ENCODE data around the gene CBX7. TPM values are rescaled to one million over a fixed set of nuclear protein-coding genes. Genes with fewer than 3 reads are reported as not detected.

The CBX7 gene
- total RNA-seq, 2 donors from 2014 or later, result 18.6 to 33.4 TPM

GRCh38 chr22:39149915-39150847 lies 2.3 kb downstream of the CBX7 start:
- intact Hi-C loops (cut with DNase I, micrococcal nuclease), result no loop called here
- ATAC-seq (no peak), DNase-seq (no peak)

DNA sequence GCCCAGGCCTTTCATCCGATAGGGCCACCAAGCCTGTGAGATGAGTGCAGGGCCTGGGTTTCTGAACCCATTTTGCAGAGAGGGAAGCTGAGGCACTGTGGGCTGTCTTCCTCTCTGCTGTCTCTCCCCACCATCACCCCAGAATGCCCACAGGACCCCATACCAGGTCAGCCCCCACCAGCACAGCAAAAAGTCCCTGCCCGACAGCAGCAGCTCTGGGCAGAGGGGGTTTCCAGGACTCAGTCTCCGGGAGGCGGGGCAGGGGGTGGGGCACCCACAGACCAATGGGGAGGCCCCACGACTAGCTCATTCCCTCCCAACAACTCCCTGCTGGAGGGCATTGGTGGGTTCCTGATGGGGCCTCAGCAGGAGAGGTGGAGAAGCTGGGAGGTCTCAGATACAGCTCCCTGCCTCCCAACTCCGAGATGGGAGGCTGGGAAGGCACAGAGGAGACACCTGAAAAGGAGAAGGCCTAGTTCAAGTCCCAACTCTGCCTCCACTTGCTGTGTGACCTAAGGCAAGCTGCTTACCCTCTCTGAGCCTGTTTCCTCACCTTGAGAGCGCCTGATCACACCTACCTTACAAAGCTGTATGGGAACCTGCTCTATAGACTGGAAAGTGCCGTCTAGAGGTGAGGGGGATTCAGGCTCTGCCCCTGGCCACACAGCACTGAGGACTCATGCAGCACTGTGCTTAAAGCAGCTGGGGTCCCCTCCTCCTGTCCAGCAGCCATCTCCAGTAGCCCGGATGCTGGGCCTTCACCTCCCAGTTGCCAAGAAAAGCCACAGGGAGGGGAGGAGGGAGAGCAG lies 3.5 kb downstream of the CBX7 start:
- DNase-seq, result peak; percentile 63 to 69
- intact Hi-C loops (cut with DNase I, micrococcal nuclease), result no loop called here
- no peak for ATAC-seq

GRCh38 chr22:39148026-39148726 lies 4.3 kb downstream of the CBX7 start:
- DNase-seq, result no peak
- no peak for ATAC-seq
- intact Hi-C loops (cut with DNase I, micrococcal nuclease), result no loop called here

DNA sequence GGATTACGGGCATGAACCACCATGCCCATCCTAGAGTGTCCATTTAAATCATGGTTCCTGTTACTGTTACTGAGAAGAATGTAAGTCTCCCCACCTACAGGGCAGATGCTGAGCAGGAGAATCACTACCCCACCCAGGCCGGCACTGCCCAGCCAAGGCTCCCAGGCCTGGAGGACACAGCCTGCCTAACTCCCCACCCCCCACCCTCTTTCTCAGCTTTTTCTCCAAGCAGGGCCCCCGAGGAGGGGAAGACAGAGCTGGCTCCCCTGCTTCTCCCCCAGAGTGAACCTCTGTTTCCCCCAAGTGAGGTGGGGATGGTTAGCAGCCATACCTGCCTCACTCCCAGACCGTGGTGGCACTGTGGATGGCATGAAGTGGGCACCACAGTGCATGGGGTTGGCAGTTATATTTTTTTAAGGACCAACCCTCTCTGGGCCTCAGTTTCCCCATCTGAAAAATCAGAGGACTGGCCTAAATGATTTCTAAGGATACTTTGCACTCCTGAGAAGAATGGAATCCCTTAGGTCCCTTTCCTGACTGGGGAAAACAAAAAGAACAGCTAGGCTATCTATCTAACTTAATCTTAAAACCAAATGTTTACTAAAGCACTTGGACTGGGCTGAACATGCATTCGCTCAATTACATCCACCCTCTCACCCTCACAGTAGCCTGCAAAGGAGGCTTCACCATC lies 5.0 kb downstream of the CBX7 start:
- intact Hi-C loops (cut with DNase I, micrococcal nuclease), result no loop called here
- DNase-seq (no peak), ATAC-seq (no peak)

GRCh38 chr22:39146256-39147101 lies 6.0 kb downstream of the CBX7 start:
- ATAC-seq (no peak), DNase-seq (no peak)
- intact Hi-C loops (cut with DNase I, micrococcal nuclease), result no loop called here

GRCh38 chr22:39144101-39144767 lies 8.2 kb downstream of the CBX7 start:
- intact Hi-C loops (cut with DNase I, micrococcal nuclease), result no loop called here
- ATAC-seq, result peak; percentile 52

GRCh38 chr22:39142088-39142680 lies 10.3 kb downstream of the CBX7 start:
- no peak for DNase-seq

More at GRCh38 chr22:39144101-39144767, 8.2 kb downstream of the CBX7 start:
- peak; percentile 68 to 72 for DNase-seq

GRCh38 chr22:39139933-39140332 lies 12.5 kb downstream of the CBX7 start:
- intact Hi-C loops (cut with DNase I, micrococcal nuclease), result no loop called here
- ATAC-seq (no peak), DNase-seq (no peak)

More at GRCh38 chr22:39142088-39142680, 10.3 kb downstream of the CBX7 start:
- intact Hi-C loops (cut with DNase I, micrococcal nuclease), result no loop called here
- ATAC-seq, result no peak

DNA sequence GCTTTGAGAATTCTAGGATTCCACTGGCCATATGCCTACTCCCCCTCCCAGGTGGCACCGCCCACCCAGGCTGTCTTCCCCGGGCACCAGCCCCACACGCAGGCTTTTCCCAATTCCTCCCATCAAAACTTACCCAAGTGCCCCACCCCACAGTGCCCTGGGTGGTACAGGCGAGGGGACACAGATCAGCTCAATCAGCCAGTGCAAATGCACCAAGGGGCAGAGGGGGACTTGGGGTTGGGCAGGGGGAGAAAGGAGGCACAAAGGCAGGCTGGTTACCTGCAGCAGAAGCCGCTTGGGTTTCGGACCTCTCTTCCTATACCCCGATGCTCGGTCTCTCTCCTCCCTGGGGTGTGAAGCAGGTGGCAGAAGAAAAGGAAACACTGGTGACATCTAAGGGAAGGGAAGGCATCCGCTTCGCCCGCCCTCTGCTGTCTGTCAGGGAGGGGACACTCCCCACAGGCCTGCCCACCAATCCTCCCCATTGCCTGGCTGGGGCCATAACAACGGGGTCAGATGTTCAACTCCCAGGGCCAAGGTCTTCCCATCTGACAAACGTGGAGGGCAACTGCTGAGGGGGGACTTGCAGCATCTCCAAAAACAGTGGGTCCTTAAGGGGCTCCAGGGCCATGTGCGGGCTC lies 14.0 kb downstream of the CBX7 start:
- no peak for DNase-seq
- intact Hi-C loops (cut with DNase I, micrococcal nuclease), result no loop called here
- no peak for ATAC-seq

GRCh38 chr22:39136317-39136716 lies 16.2 kb downstream of the CBX7 start:
- ATAC-seq (no peak), DNase-seq (no peak)
- intact Hi-C loops (cut with DNase I, micrococcal nuclease), result no loop called here

DNA sequence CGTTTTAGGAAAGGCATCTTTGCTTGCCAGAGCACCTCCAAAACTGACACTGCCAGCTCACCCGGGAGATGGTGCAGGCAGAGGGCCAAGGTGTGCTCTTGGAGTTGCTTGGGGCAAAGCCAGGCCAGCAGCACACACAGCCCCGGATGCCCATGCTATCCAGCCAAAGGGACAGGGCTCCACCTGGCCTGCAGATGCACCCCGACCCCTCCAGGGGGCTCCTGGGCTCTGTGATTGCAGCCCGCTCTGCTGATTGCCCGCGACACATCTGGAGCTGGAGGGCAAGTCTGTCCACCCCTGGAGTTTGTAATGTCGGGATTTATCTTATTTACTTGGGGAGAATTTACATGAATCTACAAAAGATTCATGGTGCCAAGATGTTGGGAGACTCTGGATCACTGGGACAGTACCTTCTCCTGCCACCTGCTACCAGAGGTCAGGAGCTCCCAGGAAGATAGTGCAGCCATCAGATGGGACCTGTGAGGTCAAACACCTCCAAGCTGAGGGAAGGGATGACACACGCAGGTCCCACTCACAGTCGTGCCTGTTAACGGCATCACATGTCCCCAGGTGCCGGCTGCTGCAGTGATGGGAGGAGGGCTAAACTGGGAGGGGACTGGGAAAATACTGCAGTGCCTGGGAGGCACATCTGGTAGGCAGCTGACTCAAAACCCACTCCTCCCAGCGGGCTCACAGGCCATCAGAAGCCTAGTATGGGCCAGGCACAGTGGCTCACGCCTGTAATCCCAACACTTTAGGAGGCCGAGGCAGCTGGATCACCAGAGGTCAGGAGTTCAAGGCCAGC lies 17.2 kb downstream of the CBX7 start:
- intact Hi-C loops (cut with DNase I, micrococcal nuclease), result no loop called here
- DNase-seq, result no peak
- ATAC-seq, result peak; percentile 38

GRCh38 chr22:39134366-39135091 lies 18.0 kb downstream of the CBX7 start:
- DNase-seq (no peak), ATAC-seq (no peak)
- intact Hi-C loops (cut with DNase I, micrococcal nuclease), result no loop called here

DNA sequence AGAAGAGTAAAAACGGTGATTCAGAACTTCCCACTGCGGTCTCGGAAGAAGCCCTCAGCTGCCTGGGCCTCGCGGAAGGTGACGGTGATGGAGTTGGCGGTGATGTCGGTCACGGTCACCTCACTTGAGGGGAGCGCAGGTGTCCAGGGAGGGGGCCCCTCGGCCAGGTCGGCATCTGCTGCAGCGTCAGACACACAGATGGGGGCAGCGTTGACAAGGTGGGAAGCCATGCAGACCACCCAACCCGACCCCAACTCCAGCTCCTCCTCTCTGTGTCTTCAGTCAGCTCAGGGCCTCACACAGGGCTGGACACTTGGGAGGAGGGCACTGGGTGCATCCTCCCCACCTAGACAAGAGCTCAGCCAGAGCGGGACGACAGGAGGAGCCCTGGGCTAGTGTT lies 18.6 kb downstream of the CBX7 start:
- intact Hi-C loops (cut with DNase I, micrococcal nuclease), result no loop called here
- DNase-seq, result no peak
- no peak for ATAC-seq

DNA sequence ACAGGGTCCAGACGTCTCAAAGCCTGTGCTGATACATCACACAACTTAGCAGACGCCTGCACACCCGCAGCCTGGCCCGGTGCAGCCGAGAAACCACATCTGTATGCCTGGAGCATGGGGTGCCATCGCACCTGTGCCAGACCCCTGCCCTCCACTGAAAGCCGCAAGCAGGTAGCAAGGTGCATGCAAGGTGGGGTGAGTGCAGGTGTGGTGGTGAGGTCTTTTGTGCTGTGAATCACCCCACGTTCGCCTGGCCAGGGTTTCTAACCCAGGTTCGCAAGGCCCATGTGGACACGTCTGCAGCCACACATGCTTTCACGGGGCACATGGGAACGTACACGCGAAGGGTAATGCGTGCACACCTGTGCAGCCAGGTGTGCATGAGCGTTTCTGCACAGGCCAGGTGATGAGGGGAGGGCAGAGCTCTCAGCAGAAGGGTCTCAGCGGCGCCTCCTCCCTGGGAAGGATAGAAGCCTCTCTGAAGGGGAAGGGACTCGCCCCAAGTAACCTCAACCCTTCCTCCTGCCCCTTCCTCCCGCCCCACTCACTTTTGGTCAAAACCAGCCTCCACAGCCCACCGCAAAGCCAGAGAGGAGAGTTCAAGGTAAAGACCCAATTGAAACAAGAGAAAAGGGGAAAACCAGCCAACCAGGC lies 19.5 kb downstream of the CBX7 start:
- intact Hi-C loops (cut with DNase I, micrococcal nuclease), result no loop called here
- no peak for ATAC-seq
- DNase-seq, result no peak

- intact Hi-C loops (cut with DNase I, micrococcal nuclease), result no loop called here
- DNase-seq (no peak), ATAC-seq (no peak)
These were observed 20.2 kb downstream of the CBX7 start for GRCh38 chr22:39132281-39132680.

Data from left colon (tissue), 2 donors.